ENCODE results near the gene PYGO1.
"Not testable (repeated sequence)": the region's sequence is repeated elsewhere in the genome, so short reads cannot be mapped to it uniquely, and the experiment has no call there.

PYGO1 gene

GRCh38 chr15:55513621-55514413, 74.3 kb downstream of the PYGO1 start:
- H3K27me3 Mint-ChIP-seq; H3K4me3 Mint-ChIP-seq; intact Hi-C loops (cut with micrococcal nuclease); H3K9me3 Mint-ChIP-seq; H3K36me3 Mint-ChIP-seq (ENCODE audit: low read depth); H3K4me1 Mint-ChIP-seq (ENCODE audit: low read depth); H3K27ac Mint-ChIP-seq: not testable (repeated sequence)

GRCh38 chr15:55513152-55513551, 75.0 kb downstream of the PYGO1 start:
- Mint-ChIP-seq H3K4me1 (ENCODE audit: low read depth) (no peaks in the 10 kb centered on the region), H3K36me3 (ENCODE audit: low read depth) (no peaks in the 10 kb centered on the region), H3K9me3 (no peaks in the 10 kb centered on the region), H3K27ac (no peak overlapping the region), H3K27me3 (no peaks in the 10 kb centered on the region), H3K4me3 (no peak overlapping the region)
- intact Hi-C loops (cut with micrococcal nuclease), result no loop called here

- H3K27me3 Mint-ChIP-seq, result peaks cover 11% of the 10 kb centered on the region
- intact Hi-C loops (cut with micrococcal nuclease), result no loop called here
- no peak overlapping the region for H3K27ac Mint-ChIP-seq
- H3K36me3 Mint-ChIP-seq (ENCODE audit: low read depth), result no peaks in the 10 kb centered on the region
- no peak overlapping the region for H3K4me3 Mint-ChIP-seq
- H3K9me3 Mint-ChIP-seq, result no peaks in the 10 kb centered on the region
- no peaks in the 10 kb centered on the region for H3K4me1 Mint-ChIP-seq (ENCODE audit: low read depth)
Measured at GRCh38 chr15:55507567-55507966, 80.6 kb downstream of the PYGO1 start.

GRCh38 chr15:55505407-55505806, 82.7 kb downstream of the PYGO1 start:
- H3K27ac Mint-ChIP-seq; H3K4me3 Mint-ChIP-seq; H3K36me3 Mint-ChIP-seq (ENCODE audit: low read depth); H3K9me3 Mint-ChIP-seq; intact Hi-C loops (cut with micrococcal nuclease); H3K4me1 Mint-ChIP-seq (ENCODE audit: low read depth): not testable (repeated sequence)
- H3K27me3 Mint-ChIP-seq, result peaks cover 15% of the 10 kb centered on the region

- peaks cover 15% of the 10 kb centered on the region for H3K27me3 Mint-ChIP-seq
- peaks cover 5% of the 10 kb centered on the region for H3K4me1 Mint-ChIP-seq (ENCODE audit: low read depth)
- no peaks in the 10 kb centered on the region for H3K36me3 Mint-ChIP-seq (ENCODE audit: low read depth)
- no peak overlapping the region for H3K27ac Mint-ChIP-seq
- H3K4me3 Mint-ChIP-seq, result no peak overlapping the region
- H3K9me3 Mint-ChIP-seq, result no peaks in the 10 kb centered on the region
- intact Hi-C loops (cut with micrococcal nuclease), result loop anchor here (5.0 kb wide), 1 partner anchor 302 kb away; the partner anchor contains the start of gene RSL24D1
Measured at GRCh38 chr15:55499151-55499550, 89.0 kb downstream of the PYGO1 start.

GRCh38 chr15:55498109-55498938, 89.8 kb downstream of the PYGO1 start:
- not testable (repeated sequence) for H3K36me3 Mint-ChIP-seq (ENCODE audit: low read depth); H3K9me3 Mint-ChIP-seq
- Mint-ChIP-seq H3K4me1 (ENCODE audit: low read depth) (peaks cover 10% of the 10 kb centered on the region), H3K4me3 (peak overlapping the region; percentile 84), H3K27ac (peak overlapping the region; percentile 61), H3K27me3 (peaks cover 11% of the 10 kb centered on the region)
- intact Hi-C loops (cut with micrococcal nuclease), result loop anchor here (5.0 kb wide), 1 partner anchor 301 kb away; the partner anchor contains the start of gene RSL24D1

GRCh38 chr15:55496716-55497115, 91.4 kb downstream of the PYGO1 start:
- Mint-ChIP-seq H3K27me3 (no peaks in the 10 kb centered on the region), H3K4me1 (ENCODE audit: low read depth) (peaks cover 16% of the 10 kb centered on the region), H3K27ac (no peak overlapping the region), H3K4me3 (no peak overlapping the region), H3K9me3 (no peaks in the 10 kb centered on the region), H3K36me3 (ENCODE audit: low read depth) (no peaks in the 10 kb centered on the region)
- intact Hi-C loops (cut with micrococcal nuclease), result loop anchor here (5.0 kb wide), 1 partner anchor 299 kb away; the partner anchor contains the start of gene RSL24D1

GRCh38 chr15:55494931-55495330, 93.2 kb downstream of the PYGO1 start:
- Mint-ChIP-seq H3K4me3 (no peak overlapping the region), H3K27me3 (no peaks in the 10 kb centered on the region), H3K9me3 (no peaks in the 10 kb centered on the region), H3K27ac (no peak overlapping the region), H3K4me1 (ENCODE audit: low read depth) (peaks cover 16% of the 10 kb centered on the region), H3K36me3 (ENCODE audit: low read depth) (no peaks in the 10 kb centered on the region)
- intact Hi-C loops (cut with micrococcal nuclease), result loop anchor here (5.0 kb wide), 1 partner anchor 298 kb away; the partner anchor contains the start of gene RSL24D1

GRCh38 chr15:55488952-55489600, 99.1 kb downstream of the PYGO1 start:
- peaks cover 11% of the 10 kb centered on the region for H3K4me1 Mint-ChIP-seq (ENCODE audit: low read depth)
- H3K4me3 Mint-ChIP-seq; intact Hi-C loops (cut with micrococcal nuclease): not testable (repeated sequence)

More at GRCh38 chr15:55488952-55489600, 99.1 kb downstream of the PYGO1 start:
- not testable (repeated sequence) for H3K27ac Mint-ChIP-seq; H3K36me3 Mint-ChIP-seq (ENCODE audit: low read depth); H3K27me3 Mint-ChIP-seq
- H3K9me3 Mint-ChIP-seq, result peaks cover 12% of the 10 kb centered on the region

All from dendritic cell treated with granulocyte-macrophage colony-stimulating factor and Interleukin-4, amounts not matched to agents 40 ng/mL and 50 ng/mL, for 4 days (primary cell).